Lung (tissue), 12 donors: Measurements from ENCODE around the gene SPAG9. TPM values are rescaled to one million over a fixed set of nuclear protein-coding genes. Genes with fewer than 3 reads are reported as not detected.

Experiments
- ATAC-seq: fragments of 200-7000 bp; cut with Tn5 transposase; one replicate; pipeline ENCODE4 v1.9.1; 2020; ENCODE audit warnings: moderate number of reproducible peaks; ENCODE audit not compliant: insufficient read depth, low FRiP score
- DNase-seq, 3 donors: peaks; one replicate each; pipeline ENCODE4 v3.0.0-alpha.2; 2013 to 2017
- H3K27ac ChIP-seq, 2 donors: one replicate each; pipeline ENCODE4 v1.5.1; 2013; ENCODE audit warnings: mild to moderate bottlenecking in 2 of 2, moderate library complexity in 2 of 2, control low read depth in 1 of 2, inconsistent platforms in 1 of 2, low read depth in 1 of 2, low read length in 1 of 2
- H3K27me3 ChIP-seq, 3 donors: one replicate each; pipeline ENCODE4 v1.5.1; 2013; ENCODE audit warnings: low read length in 2 of 3; ENCODE audit not compliant: control insufficient read depth in 3 of 3, insufficient read depth in 3 of 3
- H3K36me3 ChIP-seq, 4 donors: one replicate each; pipeline ENCODE4 v1.5.1; 2013; ENCODE audit warnings: low read length in 4 of 4, mild to moderate bottlenecking in 1 of 4, moderate library complexity in 1 of 4; ENCODE audit not compliant: control insufficient read depth in 4 of 4, insufficient read depth in 4 of 4
- H3K4me1 ChIP-seq, 5 donors: one replicate each; pipeline ENCODE4 v1.5.1; 2013; ENCODE audit warnings: low read length in 5 of 5, mild to moderate bottlenecking in 2 of 5, moderate library complexity in 1 of 5; ENCODE audit not compliant: control insufficient read depth in 5 of 5, insufficient read depth in 5 of 5
- H3K4me3 ChIP-seq: one replicate; pipeline ENCODE4 v1.5.1; 2013; ENCODE audit warnings: mild to moderate bottlenecking, control low read depth, moderate library complexity
- H3K9ac ChIP-seq, 2 donors: one replicate each; pipeline ENCODE4 v1.5.1; 2013; ENCODE audit warnings: low read length in 2 of 2, control low read depth in 1 of 2; ENCODE audit not compliant: insufficient read depth in 1 of 2
- H3K9me3 ChIP-seq, 4 donors: one replicate each; pipeline ENCODE4 v1.5.1; 2013; ENCODE audit warnings: low read length in 3 of 4, mild to moderate bottlenecking in 1 of 4, moderate library complexity in 1 of 4; ENCODE audit not compliant: control insufficient read depth in 4 of 4, insufficient read depth in 3 of 4
- WGBS, 2 donors: extraction: QIAGEN DNeasy Blood & Tissue Kit; methylation state at CpG; one replicate each; pipeline ENCODE4 v1.1.7; 2013; 5-methylcytosine and 5-hydroxymethylcytosine counted together
- polyA plus RNA-seq, 2 donors: library from polyadenylated mRNA; stranded (reverse); fragments of 200-250 nt; gene quantifications; one replicate each; pipeline ENCODE4 v1.2.1, GENCODE V29; 2013
- total RNA-seq, 2 donors: library from RNA; depleted of rRNA in 1 of 2; stranded (reverse); fragments of >200 nt in 1 of 2; gene quantifications; one replicate each; pipeline ENCODE4 v1.2.1, GENCODE V29; 2014 to 2021
- TF ChIP-seq, protein P1 (sequence below): IDR thresholded peaks from 2 replicates; pipeline ENCODE4 v1.5.1; 2012; ENCODE audit warnings: mild to moderate bottlenecking; ENCODE audit errors: control extremely low read depth, extremely low read depth
- donor health status: control.
- donor health status: control.
- donor health status: Bipolar disorder and iron deficiency.
- donor health status: healthy.
- donor health status: DM: yes; HTN: yes; CAD: no.

Gene SPAG9
- total and polyA plus RNA-seq, 4 donors: 37.2 to 174 (median 75.2) TPM

DNA sequence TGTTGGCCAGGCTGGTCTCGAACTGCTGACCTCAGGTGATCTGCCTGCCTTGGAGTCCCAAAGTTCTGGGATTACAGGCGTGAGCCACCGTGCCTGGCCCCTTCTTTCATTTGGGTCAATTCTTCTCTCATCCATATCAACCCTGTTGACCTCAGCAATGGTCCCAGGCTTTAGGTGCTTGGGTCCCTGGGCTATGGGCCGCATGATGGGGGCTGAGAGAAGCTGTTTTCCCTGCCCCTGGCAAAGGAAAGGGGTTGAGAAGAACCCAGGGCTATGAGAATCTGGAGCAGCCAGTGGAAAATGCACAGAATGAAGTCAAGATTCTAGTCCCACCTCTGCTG lies 164.3 kb downstream of the SPAG9 start:
- no peak overlapping the region for H3K27ac ChIP-seq

DNA sequence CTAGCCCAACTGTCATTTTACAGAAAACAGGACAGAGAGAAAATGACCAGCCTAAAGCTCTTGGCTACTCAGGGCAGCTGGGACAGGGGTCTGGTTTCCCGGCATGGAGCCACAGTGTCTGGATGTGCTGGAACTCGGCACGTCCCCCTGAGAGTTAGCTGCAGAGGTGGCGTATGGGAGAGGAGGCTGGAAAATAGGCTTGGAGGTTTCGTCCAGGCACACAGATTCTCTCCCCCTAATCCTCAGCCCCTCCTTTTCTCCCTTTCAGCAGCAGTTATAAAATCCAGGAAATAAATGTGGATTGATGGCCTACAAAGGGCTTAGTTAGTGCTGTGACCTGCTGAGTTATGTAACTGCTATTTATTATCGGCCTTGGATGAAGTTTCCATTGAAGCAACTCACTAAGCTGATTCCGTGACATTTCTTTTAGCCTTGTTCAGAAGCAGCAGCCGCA lies 165.0 kb downstream of the SPAG9 start:
- Histone ChIP-seq H3K27me3 (no peaks in the 10 kb centered on the region), H3K36me3 (peaks cover 0 to 5% (median 2%) of the 10 kb centered on the region in 4 donors), H3K9ac (no peak overlapping the region), H3K27ac (no peak overlapping the region), H3K4me1 (peaks cover 0 to 8% (median 2%) of the 10 kb centered on the region in 5 donors), H3K9me3 (no peaks in the 10 kb centered on the region), H3K4me3 (no peak overlapping the region)
- ATAC-seq: no peak
- 89 to 93% methylated on average over 8 of the region's 8 CpGs for WGBS, 2 donors
- TF ChIP-seq, protein P1, sequence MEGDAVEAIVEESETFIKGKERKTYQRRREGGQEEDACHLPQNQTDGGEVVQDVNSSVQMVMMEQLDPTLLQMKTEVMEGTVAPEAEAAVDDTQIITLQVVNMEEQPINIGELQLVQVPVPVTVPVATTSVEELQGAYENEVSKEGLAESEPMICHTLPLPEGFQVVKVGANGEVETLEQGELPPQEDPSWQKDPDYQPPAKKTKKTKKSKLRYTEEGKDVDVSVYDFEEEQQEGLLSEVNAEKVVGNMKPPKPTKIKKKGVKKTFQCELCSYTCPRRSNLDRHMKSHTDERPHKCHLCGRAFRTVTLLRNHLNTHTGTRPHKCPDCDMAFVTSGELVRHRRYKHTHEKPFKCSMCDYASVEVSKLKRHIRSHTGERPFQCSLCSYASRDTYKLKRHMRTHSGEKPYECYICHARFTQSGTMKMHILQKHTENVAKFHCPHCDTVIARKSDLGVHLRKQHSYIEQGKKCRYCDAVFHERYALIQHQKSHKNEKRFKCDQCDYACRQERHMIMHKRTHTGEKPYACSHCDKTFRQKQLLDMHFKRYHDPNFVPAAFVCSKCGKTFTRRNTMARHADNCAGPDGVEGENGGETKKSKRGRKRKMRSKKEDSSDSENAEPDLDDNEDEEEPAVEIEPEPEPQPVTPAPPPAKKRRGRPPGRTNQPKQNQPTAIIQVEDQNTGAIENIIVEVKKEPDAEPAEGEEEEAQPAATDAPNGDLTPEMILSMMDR: no peak
- no peak for DNase-seq

More for the DNA sequence above, 164.3 kb downstream of the SPAG9 start:
- peaks cover 0 to 8% (median 3%) of the 10 kb centered on the region in 4 donors for H3K36me3 ChIP-seq
- H3K4me1 ChIP-seq: peaks cover 0 to 8% (median 0%) of the 10 kb centered on the region in 5 donors
- no peaks in the 10 kb centered on the region for H3K9me3 ChIP-seq
- WGBS, 2 donors: 90 to 93% methylated on average over 4 of the region's 4 CpGs
- no peak overlapping the region for H3K9ac ChIP-seq
- no peak overlapping the region for H3K4me3 ChIP-seq
- ATAC-seq (no peak), DNase-seq (no peak)
- TF ChIP-seq, protein P1: no peak
- H3K27me3 ChIP-seq: no peaks in the 10 kb centered on the region

DNA sequence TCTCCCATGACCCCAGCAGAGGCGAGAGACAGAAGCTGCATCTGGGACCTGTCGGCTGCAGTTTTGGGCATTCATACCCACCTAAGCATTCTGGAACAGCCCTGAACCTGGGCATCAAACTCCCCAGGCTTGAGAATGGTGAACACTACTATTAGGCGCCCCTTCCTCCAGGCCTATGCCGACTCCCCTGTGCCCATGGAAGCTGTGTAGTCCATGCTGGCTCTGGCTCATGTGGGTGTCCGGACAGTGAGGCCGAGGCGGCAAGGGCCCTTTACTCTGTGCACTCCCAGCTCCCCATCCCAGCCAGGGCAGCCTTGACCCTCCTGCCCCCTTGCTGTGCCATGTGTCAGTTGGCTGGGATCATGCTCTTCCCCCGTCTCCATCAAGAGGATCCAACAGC lies 165.5 kb downstream of the SPAG9 start:
- H3K4me3 ChIP-seq: no peak overlapping the region
- H3K9me3 ChIP-seq: no peaks in the 10 kb centered on the region
- no peaks in the 10 kb centered on the region for H3K27me3 ChIP-seq
- H3K27ac ChIP-seq: no peak overlapping the region
- ATAC-seq (no peak), DNase-seq (no peak)
- WGBS, 2 donors: 93 to 95% methylated on average over 8 of the region's 8 CpGs
- no peak overlapping the region for H3K9ac ChIP-seq
- TF ChIP-seq, protein P1: no peak
- peaks cover 0 to 5% (median 2%) of the 10 kb centered on the region in 4 donors for H3K36me3 ChIP-seq
- H3K4me1 ChIP-seq: peaks cover 0 to 14% (median 3%) of the 10 kb centered on the region in 5 donors

DNA sequence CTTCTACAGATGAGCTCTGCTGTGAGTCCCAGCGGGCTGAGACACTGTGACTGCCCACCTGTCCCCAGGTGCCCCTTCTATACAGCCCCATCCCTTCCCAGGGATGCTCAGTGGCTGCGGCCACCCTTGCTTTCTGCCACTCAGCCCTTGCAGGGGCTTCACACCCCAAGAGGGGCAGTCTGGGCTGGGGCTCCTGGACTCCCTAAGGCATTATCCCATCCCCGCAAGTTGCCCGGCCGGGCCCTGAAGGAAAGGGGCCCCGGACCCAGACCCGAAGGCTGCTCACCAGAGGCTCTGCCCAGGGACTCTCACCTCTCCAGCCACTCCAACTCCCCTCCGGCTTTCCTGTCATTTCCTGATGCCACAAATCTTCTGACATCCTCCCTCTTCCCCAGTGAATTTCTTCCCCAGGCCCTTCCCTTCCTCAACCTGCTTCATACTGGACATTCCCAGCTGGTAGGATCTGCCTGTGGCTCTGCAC lies 166.0 kb downstream of the SPAG9 start:
- WGBS, 2 donors: 62 to 76% methylated on average over 8 of the region's 8 CpGs
- no peaks in the 10 kb centered on the region for H3K9me3 ChIP-seq
- H3K27ac ChIP-seq: no peak overlapping the region
- DNase-seq (no peak), ATAC-seq (no peak)
- H3K4me1 ChIP-seq: peaks cover 0 to 18% (median 3%) of the 10 kb centered on the region in 5 donors
- peaks cover 0 to 5% (median 2%) of the 10 kb centered on the region in 4 donors for H3K36me3 ChIP-seq
- H3K9ac ChIP-seq: no peak overlapping the region
- TF ChIP-seq, protein P1: no peak
- no peak overlapping the region for H3K4me3 ChIP-seq
- H3K27me3 ChIP-seq: no peaks in the 10 kb centered on the region
